ENCODE results near the gene ABCF3. TPM values are rescaled to one million over a fixed set of nuclear protein-coding genes. Genes with fewer than 3 reads are reported as not detected.

ABCF3 gene
- total and polyA plus RNA-seq, 2 of the 13 experiments (the other 11 are each of a cell fraction or from before 2014, with no cell fraction given): 38.8 to 46.5 TPM

- TF ChIP-seq SNAPC5 (CRISPR knock-in tag; IDR thresholded peaks at IDR 0.05; ENCODE audit: borderline replicate concordance) (no peak), ZC3H4 (CRISPR knock-in tag; IDR thresholded peaks at IDR 0.05; ENCODE audit: borderline replicate concordance) (no peak), SMAD3 (CRISPR knock-in tag; IDR thresholded peaks at IDR 0.05) (peak; percentile 96), ATF2 (CRISPR knock-in tag; IDR thresholded peaks at IDR 0.05) (peak; percentile 81), KLF6 (CRISPR knock-in tag; IDR thresholded peaks at IDR 0.05) (peak; percentile 86; the same call in 1 of the 2 replicates), TRIM24 (CRISPR knock-in tag; IDR thresholded peaks at IDR 0.05) (no peak; the same call in 1 of the 2 replicates), TEAD2 (CRISPR knock-in tag; IDR thresholded peaks at IDR 0.05) (no peak), YEATS4 (CRISPR knock-in tag; IDR thresholded peaks at IDR 0.05; ENCODE audit: borderline replicate concordance) (peak; percentile 80), PLRG1 (conservative IDR thresholded peaks at IDR 0.05) (no peak), BATF2 (CRISPR knock-in tag; IDR thresholded peaks at IDR 0.05) (no peak; the same call in 1 of the 2 replicates), ZNF263 (CRISPR knock-in tag; IDR thresholded peaks at IDR 0.05) (peak; percentile 89), ZNF33B (CRISPR knock-in tag; IDR thresholded peaks at IDR 0.05) (0 out of 2 replicates have a peak, but pooled peaks have one; percentile 36), ZFY (CRISPR knock-in tag; IDR thresholded peaks at IDR 0.05) (peak; percentile 89), THYN1 (CRISPR knock-in tag; IDR thresholded peaks at IDR 0.05; ENCODE audit: borderline replicate concordance, low read depth) (no peak), ZFP91 (CRISPR knock-in tag; IDR thresholded peaks at IDR 0.05; ENCODE audit: borderline replicate concordance) (peak; percentile 90), KIAA2018 (CRISPR knock-in tag; IDR thresholded peaks at IDR 0.05; ENCODE audit: borderline replicate concordance) (no peak), MAF1 (CRISPR knock-in tag; IDR thresholded peaks at IDR 0.05; ENCODE audit: borderline replicate concordance) (peak; percentile 68; the same call in 1 of the 2 replicates)
Measured at GRCh38 chr3:184241447-184242296, 55.7 kb downstream of the ABCF3 start (continued).

Data from HepG2 (cell line).